ENCODE data around the gene RAP1GAP2.

Gene RAP1GAP2

DNA sequence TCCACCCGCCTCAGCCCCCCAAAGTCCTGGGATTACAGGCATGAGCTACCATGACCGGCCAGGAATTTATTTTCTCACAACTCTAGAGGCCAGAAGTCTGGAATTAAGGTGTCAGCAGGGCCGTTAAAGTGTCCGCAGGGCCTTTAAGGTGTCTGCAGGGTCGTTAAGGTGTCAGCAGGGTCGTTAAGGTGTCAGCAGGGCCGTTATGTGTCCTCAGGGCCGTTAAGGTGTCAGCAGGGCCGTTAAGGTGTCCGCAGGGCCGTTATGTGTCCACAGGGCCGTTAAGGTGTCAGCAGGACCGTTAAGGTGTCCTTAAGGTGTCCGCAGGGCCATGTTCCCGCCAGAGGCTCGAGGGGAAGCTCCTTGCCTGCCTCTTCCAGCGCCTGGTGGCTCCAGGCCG lies 125.2 kb downstream of the RAP1GAP2 start:
- no peak for DNase-seq

DNA sequence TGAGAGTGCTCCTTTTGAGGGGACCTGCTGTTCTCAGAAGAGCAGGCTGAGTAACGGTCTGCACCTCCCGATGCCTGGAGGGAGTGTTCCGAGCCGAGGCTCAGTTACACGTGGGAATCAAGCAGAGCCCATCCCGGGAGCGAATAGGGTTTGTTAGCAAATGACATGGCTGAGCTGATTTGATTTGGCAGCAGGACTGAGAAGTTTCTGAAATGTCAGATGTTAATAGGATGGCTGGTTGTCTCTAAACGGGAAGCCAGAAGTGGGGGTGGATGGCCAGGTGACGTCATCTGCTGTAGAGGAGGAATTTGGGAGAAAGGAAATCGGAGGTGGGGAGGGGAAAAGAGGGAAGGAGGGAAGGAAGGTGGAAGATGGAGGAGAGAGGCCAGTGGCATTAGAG lies 128.0 kb downstream of the RAP1GAP2 start:
- no peak for DNase-seq

DNA sequence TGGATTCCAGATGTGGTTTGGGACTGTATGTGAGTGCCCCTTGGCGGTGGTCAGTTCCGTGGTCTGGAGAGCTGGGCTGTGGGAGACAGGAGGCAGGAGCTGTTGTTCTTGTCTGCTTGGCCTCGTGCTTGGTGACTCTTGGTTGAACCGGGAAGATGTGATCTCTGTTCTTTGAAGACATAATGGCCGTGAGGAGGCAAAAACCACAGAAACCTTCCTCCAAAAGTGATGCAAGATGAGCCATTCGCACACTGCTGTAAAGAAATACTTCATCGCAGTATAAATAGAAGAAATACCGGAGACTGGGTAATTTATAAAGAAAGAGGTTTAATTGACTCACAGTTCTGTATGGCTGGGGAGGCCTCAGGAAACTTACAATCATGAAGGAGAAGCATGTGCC lies 128.8 kb downstream of the RAP1GAP2 start:
- no peak for DNase-seq

DNA sequence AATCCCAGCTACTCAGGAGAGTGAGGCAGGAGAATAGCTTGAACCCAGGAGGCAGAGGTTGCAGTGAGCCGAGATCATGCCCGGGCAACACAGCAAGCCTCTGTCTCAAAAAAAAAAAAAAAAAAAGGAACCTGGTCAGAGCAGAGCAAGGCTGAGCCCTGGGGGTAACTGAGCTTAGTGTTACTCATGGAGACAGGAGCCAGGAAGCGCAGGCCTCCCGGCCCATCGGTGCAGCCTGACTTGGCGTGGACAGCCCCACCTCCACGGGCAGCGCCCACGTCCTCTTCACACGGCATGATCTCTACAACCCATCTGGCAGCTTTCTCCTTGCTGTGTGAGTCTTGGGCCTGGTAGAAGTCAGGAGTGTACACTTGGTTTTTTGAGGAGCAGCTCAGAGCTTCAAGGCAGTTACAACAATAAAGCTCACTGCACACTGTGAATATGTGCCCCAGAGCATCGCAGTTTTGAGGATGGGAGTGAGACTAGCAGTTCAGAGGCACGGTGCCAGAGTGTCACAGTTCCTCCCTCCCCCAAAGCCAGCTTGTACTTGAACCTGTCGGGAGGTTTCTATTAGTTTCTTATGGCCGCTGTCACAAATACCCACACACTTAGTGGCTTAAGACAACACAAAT lies 129.9 kb downstream of the RAP1GAP2 start:
- no peak for DNase-seq

DNA sequence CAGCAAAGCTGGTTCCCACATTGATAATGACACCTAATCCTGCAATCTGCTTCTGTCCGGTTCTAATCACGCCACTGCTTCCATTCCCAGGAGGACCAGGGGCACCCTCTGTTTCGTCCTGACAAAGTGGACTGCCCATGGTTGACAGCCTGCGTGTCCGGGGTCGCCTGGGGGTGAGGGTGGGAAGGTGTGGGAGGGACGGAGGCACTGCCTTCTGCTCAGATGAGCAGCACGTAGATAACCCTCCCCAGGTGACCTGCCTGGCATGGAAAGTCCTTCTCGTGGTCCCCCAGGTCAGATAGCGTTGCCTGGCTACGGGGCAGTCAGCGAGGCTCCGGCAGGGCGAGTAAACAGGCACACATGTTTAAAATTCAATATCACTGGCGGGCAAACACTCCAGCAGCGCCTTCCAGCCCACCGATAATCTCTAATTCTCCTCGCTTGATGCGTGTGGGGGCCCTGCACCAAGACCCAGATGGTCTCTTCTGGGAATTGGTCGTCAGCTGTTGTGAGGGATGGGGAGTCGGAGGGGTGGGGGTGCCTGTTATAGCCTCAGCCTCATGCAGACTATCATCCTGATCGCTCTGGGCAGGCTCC lies 132.2 kb downstream of the RAP1GAP2 start:
- DNase-seq: no peak

DNA sequence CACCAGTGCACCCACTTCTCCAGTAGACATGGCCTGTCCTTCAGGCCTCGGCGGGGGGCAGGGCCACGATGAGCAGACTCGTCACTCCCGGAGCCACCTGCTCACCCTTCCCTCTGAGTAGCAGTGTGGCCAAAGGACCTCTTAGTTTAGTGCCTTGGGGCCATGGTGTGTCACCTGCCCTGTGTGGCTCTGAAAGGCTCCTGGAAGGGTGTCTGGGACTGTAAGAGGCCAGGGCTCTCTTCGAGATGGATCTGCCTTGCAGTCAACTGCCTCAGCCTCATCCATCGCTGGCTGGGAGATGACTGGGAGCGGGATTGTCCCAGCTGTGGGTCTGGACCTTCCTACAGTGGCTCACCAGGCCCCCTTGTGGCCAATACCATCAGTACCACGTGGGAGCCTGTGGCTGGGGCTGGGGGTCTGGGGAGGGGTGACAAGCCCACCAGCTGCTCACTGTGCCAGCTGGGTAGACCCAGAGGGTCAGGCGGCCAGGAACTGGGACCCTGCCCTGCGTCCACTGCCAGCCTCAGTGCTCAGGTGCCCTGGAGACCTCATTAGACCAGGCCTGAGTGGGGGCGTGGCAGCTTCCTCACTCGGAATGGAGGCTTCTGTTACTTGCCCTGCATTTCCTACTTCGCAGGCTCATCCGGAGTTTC lies 133.8 kb downstream of the RAP1GAP2 start:
- DNase-seq: peak; percentile 23

DNA sequence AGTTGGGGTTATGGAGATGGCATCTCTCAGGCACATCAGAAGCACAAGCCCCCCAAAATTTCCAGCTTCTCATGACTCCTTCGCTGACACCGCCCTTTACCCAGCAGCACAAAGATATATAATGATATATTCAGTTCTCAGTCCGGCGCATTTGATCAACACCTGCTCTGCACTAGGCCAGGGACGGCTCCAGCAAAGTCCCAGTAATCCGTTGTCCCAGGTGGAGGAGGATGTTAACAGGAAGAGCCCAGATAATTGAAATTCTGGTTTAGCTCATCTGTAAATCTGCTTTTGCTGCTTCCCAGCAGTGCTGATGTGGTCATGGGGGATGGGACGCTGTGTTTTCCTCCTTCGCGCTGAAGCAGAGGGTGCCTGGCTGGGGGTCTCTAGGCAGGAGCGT lies 135.6 kb downstream of the RAP1GAP2 start:
- DNase-seq: no peak

DNA sequence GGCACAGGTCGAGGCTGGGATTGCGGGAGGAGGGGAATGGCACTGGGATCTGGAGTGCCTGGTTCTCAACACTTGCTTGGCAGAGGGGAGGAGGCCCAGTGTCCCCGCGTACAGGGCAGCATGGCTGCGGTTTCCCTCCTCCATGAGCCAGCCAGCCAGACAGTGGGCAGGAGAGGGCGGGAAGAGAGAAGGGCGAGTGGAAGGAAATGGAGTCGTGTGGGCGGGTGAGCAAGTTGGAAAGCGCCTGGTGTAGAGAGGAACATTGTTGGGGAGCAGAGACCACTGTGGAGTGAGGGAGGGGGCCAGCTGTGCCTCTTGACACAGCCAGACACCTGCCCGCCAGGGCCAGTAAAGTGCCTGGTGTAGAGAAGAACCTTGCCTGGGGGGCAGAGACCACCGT lies 136.7 kb downstream of the RAP1GAP2 start:
- no peak for DNase-seq

DNA sequence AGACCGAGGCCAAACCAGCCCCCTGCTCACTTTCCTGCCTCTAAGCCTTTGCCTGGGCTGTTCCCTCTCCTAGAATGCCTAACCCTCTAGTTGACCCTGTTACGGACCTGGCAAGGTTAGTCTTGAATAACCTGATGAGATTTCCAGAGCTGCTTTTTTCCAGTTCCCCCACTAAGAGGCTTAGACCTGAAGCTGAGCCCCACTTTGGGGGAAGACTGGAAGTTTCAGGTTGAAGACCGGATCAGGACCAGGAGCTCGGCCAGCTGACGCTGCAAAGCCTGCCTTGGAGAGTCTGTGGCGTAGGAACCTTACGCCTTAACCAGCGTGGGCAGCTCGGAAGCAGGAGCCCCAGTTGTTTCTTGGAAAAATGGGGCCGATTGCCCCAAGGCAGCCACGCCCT lies 137.4 kb downstream of the RAP1GAP2 start:
- no peak for DNase-seq

DNA sequence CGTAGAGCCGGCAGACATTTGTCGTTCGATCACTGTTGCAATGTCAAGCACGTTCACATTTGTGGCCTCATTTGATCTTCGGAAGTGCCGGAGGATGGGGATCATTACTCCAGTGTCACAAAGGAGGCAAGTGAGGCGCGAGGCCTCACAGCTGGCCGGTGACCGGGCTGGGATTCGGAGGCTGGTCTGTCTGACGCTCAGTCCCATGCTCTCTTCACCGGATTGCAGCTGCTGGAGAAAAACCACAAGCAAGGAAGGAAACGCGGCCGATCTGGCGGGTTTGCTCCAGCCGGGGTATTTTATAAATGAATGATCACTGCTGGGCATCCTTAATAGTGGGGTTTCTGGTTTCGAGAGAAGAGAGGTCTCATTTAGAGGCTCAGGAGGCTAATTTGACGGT lies 139.4 kb downstream of the RAP1GAP2 start:
- no peak for DNase-seq

DNA sequence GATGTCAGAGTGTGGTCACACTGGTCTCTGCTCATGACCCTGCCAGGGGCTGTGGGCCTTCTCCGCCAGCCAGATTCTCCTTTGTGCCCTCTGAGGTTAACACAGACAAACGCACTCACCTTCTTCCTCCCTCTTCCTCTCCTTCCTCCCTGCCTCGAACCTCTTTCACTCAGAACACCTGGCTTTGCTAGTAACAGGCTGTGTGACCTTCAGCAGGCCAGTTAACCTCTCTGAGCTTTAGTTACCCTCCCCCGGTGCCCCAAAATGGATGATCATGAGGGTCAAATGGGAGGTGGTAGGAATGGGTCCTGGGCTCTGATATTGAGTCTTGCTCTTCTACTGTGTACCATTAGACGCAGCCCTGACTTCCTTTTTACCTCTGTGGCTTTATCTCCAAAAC lies 140.1 kb downstream of the RAP1GAP2 start:
- DNase-seq: no peak

DNA sequence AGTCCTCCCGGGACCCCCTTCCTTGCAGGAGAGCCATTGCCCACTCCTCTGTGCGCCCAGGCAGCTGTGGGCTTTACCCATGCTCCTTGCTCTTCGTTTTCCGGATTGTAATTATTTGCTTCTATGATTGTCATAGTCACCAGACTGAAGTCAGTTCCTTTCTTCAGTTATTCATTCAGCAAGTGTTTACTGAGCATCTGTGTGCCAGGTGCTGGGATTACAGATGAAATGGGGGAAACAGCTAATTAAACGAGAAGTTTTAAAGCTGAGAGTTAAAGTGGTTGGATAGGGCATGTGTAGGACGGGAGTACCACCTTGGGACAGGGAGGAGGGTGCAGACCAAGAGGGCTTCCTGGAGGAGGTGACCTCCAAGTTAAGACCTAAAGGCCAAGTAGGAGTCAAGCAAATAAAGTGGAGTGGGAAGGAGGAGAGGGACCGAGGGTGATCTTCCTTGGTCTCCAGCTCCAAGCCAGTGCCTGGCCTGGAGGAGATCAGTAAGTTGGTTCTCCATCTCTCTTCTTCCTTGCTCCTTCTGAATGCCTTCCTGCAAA lies 140.6 kb downstream of the RAP1GAP2 start:
- no peak for DNase-seq

DNA sequence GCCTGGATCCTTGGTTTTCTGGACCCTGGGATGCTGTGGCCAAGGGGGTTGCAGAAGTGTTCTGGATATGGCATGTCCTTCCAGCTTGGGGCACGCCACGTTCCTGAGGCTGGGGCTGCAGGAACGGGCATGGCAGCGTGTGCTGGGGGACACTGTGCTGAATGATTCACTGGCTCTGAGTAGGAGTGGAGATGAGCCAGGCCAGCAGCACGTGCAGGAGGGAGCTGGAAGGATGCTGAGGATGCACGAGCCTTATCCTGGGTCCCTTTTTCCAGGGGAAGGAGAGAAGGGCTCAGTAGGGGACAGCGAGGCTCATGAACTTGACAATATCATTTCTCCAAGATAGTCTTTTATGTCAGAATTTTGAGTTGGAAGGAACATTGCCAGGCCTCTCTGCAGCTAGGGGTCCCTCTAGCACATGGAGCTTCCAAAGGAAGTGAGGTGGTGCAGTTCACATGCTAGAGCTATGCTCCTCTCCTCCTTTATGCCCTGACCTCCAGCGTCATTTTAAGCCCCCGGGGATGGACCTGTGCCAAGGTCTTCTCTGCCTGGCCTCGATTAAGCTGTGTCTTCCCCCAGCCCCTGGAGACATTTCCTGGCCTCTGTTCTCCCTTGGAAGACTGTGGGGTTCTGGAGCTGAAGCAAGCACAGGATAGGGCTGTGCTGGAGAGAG lies 141.2 kb downstream of the RAP1GAP2 start:
- DNase-seq: no peak

DNA sequence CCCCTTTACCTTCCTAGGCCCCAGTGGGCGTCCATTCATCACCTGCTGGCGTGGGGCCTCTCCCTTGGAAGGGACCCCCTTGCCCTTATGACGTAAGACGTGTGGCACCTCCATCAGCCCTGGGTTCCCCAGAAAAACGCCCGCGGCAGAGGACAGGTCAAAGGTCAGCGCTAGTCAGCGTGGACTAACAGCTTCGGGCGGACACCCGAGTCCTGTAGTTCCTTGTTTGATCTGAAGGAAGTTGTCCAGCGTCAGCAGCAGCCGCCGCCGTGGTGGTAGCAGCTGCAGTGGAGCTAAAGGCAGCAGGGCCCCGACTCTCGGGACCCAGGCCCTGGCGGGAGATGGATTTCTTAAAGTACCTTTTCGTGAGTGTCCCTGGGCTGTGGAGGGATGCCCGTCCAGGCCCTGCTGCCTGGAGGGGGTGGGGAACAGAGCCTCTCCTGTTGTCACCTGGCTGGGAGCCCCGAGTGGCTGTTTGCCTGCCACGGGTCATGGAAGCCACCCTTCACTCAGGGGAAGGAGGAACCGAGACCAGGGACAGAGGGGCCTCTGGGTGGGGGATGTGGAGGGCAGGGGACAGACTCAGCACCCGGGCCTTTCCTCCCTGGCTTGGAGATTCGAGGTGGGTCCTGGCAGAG lies 143.6 kb downstream of the RAP1GAP2 start:
- no peak for DNase-seq

DNA sequence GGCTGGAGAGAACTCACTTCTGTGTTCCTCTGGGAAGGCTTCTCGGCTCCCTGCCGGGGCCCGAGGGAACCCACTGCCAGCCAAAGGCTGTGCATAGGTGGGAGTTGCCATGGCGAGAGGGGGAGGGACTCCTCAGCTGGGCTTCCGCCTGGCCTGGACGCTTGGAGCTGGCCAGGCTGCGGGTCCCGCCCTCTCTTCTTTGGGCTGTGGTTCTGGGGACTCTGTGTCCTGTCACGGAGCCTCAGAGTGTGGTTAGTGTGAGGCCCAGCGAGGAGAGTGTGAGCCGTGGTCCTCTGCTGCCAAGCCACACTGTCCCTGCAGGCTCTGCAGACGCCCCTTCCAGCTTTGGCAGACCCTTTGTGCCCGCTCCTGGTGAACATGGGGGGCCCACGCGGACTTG lies 144.1 kb downstream of the RAP1GAP2 start:
- no peak for DNase-seq

DNA sequence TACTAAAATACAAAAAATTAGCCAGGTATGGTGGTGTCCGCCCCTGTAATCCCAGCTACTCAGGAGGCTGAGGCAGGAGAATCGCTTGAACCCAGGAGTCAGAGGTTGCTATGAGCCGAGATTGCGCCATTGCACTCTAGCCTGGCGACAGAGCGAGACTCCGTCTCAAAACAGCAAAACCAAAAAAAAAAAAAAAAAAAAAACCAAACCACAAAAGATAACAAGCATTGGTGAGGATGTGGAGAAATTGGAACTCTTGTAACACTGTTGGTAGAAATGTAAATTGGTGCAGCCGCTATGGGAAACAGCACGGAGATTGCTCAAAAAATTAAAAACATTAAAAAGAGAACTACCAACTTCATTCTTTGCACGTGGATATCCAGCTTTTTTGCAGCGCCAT lies 147.7 kb downstream of the RAP1GAP2 start:
- DNase-seq: no peak

DNA sequence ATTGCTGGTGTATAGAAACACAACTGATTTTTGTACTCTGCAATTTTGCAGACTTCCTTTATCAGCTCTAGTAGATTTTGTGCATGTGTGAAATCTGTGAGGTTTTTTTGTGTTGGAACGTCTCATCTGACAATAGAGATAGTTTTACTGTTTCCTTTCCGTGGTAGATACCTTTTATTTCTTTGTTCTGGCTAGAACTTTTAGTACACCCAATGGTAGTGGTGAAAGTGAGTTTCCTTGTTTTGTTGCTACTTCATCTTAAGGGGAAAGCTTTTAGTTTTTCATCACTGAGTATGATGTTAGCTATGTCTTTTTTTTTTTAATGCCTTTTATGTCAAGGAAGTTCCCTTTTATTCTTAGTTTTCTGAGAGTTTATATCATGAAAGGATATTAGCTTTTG lies 149.1 kb downstream of the RAP1GAP2 start:
- no peak for DNase-seq

DNA sequence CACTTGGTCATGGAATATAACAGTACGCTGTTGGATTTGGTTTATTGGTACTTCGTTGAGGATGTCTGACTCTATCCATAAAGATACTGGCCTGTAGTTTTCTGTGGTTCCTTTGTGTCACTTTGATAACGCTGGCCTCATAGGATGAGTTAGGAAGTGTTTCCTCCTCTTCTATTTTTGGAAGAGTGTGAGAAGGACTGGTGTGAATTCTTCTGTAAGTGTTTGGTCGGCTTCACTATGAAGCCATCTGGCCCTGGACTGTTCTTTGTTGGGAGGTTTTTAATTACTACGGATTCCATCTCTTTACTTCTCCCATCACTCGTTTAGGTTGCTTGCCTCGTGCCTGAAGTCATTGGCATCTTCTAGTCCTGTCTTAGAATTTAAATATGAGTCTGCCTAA lies 149.9 kb downstream of the RAP1GAP2 start:
- DNase-seq: no peak

DNA sequence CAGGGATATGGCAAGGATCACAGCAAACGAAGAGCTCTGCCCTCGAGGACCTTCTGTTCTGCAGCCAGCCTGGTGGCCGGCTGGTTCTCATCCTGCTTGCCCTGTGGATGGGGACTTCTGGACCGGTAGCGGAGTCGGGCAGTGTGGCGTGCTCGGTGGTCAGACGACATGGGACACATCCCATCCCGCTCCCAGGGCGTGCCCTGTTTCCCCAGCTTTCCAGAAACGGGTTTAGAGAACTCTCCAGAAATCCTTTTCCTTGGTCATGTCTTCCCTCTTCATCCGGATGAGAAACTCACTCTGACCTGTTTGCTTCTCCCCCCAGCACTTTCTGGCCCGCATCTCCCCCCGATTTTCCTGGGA lies 151.3 kb downstream of the RAP1GAP2 start:
- DNase-seq: no peak

DNA sequence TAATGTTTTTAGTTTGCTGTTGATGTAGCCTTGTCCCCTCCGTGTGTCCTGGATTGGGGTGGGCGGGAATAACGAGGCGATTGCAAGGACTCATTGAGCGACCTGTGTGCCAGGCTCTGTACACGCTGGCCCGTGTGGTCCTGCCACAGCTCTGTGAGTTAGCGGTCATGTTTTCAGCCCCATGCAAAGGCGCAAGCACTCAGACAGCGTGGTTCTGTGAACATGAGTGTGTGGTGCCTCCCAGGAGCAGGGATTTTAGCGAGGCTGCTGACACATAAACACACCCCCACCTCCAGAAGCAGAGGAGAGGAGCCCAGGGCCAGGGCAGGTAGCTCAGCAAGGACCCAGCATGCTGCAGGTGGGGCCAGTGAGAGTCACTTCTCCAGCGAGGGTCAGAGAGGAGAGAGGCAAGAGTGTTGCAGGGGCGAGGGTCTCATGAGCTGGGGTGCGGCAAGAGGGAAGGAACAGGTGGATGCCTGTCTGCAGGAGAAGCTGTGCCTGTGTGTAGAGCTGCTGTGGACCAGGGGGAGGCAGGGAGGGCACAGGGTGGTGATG lies 151.8 kb downstream of the RAP1GAP2 start:
- DNase-seq: no peak

DNA sequence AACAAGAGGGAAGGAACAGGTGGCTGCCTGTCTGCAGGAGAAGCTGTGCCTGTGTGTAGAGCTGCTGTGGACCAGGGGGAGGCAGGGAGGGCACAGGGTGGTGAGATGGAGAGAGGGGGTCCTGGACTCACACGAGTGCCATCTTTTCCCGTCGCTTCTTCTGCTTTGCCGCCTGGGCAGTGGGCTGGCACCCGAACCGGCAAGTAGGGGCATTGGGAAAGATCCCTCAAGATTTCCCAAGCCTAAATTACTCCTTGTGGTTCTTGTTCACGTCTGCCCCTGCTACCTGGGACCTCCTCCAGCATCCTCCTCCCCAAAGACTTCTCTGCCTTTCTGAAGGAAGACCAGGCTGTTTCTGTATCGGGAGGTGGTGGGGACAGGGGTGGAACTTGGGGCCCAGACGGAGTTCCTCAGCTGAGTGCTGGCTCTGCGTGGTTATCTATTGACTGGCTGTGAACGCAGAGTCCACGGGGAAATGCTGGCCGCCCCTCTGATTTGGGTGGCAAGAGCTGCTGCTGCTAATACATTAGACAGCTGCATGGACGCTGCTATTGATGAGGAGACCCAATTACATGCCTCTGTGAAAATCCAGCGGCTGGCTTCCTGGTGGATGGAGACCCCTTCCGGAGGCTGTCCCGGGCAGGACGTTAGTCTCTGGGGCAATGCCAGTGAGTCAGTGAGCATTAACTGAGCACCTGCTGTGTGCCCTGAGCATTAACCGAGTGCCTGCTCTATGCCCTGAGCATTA lies 152.7 kb downstream of the RAP1GAP2 start:
- no peak for DNase-seq

DNA sequence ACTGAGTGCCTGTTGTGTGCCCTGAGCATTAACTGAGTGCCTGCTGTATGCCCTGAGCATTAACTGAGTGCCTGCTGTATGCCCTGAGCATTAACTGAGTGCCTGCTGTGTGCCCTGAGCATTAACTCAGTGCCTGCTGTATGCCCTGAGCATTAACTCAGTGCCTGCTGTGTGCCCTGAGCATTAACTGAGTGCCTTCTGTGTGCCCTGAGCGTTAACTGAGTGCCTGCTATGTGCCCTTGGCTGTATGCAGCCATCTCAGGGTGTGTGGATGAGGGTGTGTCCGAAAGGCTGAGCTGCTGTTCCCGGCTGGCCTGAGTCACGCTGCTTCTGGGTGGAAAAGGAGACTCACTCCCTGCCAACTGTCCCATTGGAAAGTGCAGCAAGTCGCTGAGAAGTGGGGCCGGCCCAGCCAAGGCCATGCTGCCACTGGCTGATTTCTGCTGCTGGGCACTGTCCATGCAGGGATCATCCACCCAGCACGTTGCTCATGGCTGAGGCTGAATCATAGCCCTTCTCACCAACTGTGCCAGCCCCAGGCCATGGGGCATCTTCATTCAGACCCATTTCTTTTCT lies 153.3 kb downstream of the RAP1GAP2 start:
- DNase-seq: no peak

All from NCI-H345 (cell line).